Breast epithelium (tissue), 3 donors: ENCODE results near the gene LAYN.

Experiments used
- CTCF ChIP-seq, 3 donors: fragments of 450-650 bp; IDR thresholded peaks; one replicate each; pipeline ENCODE4 v1.5.1; 2016 to 2017; ENCODE audit warnings: antibody characterized with exemption in 3 of 3, mild to moderate bottlenecking in 3 of 3, moderate library complexity in 3 of 3
- POLR2A ChIP-seq: fragments of 450-650 bp; IDR thresholded peaks from one replicate; pipeline ENCODE4 v1.6.1; 2016; ENCODE audit warnings: antibody characterized with exemption, mild to moderate bottlenecking, moderate library complexity

DNA sequence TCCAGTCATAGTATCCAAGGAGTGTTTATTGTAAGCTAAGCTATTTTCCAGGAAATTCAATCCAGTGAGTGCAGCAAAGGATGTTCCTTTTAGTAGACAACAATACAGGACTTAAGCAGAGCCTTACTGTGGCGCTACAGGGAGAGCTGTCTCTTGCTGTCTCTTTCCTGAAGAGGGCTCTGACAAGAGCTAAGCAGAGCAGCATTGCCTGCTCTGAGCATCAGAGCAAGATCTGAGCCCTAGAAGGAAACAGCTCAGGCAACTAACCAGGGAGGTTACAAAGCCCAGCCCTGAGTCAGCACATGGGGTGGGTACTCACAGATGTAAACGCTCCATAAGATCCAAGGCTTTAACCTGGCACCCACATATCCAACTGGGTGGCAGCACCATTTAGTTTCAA lies 8.0 kb downstream of the LAYN start:
- TF ChIP-seq CTCF (IDR thresholded peaks at IDR 0.05) = no peak
- no peak for TF ChIP-seq POLR2A
